ENCODE data around the gene PALM2AKAP2. TPM values are rescaled to one million over a fixed set of nuclear protein-coding genes. Genes with fewer than 3 reads are reported as not detected.

The PALM2AKAP2 gene
- total RNA-seq, 1 donor from 2014 or later: 10.1 TPM

DNA sequence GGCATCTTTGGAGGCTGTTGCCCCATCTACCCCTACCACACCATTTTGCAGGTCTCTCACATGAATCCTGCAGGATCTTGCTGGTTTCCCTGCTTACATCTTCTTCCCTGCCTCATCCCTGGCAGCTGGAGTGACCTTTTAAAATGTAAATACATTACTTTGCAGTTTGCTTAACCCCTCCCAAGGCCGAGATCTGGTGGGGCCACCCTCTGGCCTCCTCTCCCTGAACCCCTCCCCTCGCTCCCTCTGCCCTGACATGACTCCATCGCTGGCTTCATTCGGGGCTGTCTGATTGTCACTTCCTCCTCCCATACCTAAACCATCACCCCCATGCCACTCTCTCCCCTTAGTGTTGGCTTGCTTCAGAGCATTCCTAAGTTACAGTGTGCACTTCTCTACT is 12.6 kb upstream of the PALM2AKAP2 start:
- no peaks in the 10 kb centered on the region for H3K27me3 ChIP-seq (ENCODE audit: control insufficient read depth, insufficient read depth, low read length)
- H3K4me3 ChIP-seq (ENCODE audit: low read depth, low read length): no peak overlapping the region
- no peaks in the 10 kb centered on the region for H3K36me3 ChIP-seq (ENCODE audit: control insufficient read depth, insufficient read depth, low read length)
- DNase-seq (ENCODE audit: low read depth): no peak
- TF ChIP-seq, protein P1, sequence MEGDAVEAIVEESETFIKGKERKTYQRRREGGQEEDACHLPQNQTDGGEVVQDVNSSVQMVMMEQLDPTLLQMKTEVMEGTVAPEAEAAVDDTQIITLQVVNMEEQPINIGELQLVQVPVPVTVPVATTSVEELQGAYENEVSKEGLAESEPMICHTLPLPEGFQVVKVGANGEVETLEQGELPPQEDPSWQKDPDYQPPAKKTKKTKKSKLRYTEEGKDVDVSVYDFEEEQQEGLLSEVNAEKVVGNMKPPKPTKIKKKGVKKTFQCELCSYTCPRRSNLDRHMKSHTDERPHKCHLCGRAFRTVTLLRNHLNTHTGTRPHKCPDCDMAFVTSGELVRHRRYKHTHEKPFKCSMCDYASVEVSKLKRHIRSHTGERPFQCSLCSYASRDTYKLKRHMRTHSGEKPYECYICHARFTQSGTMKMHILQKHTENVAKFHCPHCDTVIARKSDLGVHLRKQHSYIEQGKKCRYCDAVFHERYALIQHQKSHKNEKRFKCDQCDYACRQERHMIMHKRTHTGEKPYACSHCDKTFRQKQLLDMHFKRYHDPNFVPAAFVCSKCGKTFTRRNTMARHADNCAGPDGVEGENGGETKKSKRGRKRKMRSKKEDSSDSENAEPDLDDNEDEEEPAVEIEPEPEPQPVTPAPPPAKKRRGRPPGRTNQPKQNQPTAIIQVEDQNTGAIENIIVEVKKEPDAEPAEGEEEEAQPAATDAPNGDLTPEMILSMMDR (IDR thresholded peaks at IDR 0.05; ENCODE audit: insufficient read depth, low read length, poor library complexity, severe bottlenecking): no peak

DNA sequence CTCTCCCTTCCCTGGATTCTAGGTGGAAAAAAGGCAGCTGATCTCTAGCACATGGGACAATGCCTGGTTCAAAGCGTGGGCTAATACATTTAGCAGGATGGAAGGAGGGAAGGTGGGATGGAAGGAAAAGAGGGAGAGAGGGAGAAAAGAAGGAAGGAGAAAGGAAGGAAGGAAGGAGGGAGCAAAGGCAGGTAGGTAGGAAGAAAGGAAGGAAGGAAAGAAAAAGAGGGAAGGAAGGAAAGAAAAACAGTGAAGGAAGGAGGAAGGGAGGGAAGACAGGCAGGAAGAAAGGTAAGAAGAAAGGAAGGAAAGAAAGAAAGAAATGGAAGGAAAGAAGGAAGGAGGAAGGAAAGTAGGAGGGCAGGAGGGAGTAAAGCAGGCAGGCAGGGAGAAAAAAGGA is 12.2 kb upstream of the PALM2AKAP2 start:
- Histone ChIP-seq H3K27me3 (ENCODE audit: control insufficient read depth, insufficient read depth, low read length) (no peaks in the 10 kb centered on the region), H3K4me3 (ENCODE audit: low read depth, low read length) (no peak overlapping the region), H3K36me3 (ENCODE audit: control insufficient read depth, insufficient read depth, low read length) (no peaks in the 10 kb centered on the region)
- DNase-seq (ENCODE audit: low read depth): no peak
- TF ChIP-seq, protein P1 (IDR thresholded peaks at IDR 0.05; ENCODE audit: insufficient read depth, low read length, poor library complexity, severe bottlenecking): no peak

DNA sequence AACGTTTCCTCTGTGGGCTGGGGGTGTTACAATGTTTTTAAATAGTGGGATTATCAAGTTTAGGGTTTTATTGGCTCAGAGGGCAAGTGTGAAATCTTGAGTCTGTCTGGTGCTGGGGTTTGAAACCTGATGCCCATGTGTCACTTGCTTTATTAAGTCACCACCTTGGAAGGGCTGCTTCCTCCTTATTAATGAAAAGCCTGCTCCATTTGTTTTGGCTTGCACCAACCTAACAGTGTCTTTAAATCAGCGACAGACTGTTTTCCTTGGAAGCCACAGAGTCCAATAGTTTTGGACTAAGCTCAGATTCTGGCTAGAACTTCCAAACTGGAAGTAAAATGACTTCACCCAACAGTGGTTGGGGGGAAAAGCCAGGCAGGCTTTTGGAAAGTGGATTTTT is 10.7 kb upstream of the PALM2AKAP2 start:
- Histone ChIP-seq H3K36me3 (ENCODE audit: control insufficient read depth, insufficient read depth, low read length) (no peaks in the 10 kb centered on the region), H3K4me3 (ENCODE audit: low read depth, low read length) (no peak overlapping the region), H3K27me3 (ENCODE audit: control insufficient read depth, insufficient read depth, low read length) (no peaks in the 10 kb centered on the region)
- no peak for DNase-seq (ENCODE audit: low read depth)
- TF ChIP-seq, protein P1 (IDR thresholded peaks at IDR 0.05; ENCODE audit: insufficient read depth, low read length, poor library complexity, severe bottlenecking): no peak

DNA sequence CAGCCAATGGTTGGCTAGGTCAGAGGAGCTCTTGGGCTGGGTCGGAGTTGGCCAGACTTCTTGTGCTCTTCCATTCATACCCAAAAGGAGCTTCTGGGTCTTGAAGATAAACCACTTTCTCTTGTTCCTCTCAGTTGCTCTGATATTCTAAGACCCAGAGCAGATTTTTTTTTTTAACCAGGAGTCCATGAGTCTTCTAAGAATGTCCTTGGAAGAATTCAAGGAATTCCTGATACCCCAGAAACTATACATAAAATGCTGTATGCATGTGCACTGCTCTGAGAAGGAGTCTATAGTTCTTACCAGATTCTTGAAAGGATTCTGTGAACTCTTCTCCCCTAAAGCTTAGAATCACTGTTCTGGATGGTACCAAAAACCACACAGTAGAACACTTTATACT is 9.9 kb upstream of the PALM2AKAP2 start:
- no peaks in the 10 kb centered on the region for H3K27me3 ChIP-seq (ENCODE audit: control insufficient read depth, insufficient read depth, low read length)
- no peaks in the 10 kb centered on the region for H3K36me3 ChIP-seq (ENCODE audit: control insufficient read depth, insufficient read depth, low read length)
- DNase-seq (ENCODE audit: low read depth): no peak
- H3K4me3 ChIP-seq (ENCODE audit: low read depth, low read length): no peak overlapping the region
- TF ChIP-seq, protein P1 (IDR thresholded peaks at IDR 0.05; ENCODE audit: insufficient read depth, low read length, poor library complexity, severe bottlenecking): no peak

DNA sequence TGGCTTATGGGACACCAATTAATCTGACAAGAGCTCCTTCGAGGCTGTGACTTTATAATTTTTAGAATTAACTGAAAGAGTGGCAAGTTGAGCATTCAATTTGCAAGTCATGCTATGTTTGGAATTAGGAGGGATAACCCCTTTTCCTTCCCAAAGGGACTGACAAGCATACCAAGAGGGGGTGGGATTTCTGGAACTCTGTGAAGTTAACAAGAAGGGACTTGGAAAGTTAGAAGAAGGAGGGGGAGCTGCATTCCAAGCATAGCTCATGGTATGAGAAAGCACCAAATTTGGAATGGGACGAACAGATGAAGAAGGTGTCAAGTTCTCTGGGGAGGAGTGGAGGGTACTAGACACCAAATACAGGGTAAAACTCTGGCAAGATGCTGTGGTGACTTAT is 8.9 kb upstream of the PALM2AKAP2 start:
- peak; percentile 57 for DNase-seq (ENCODE audit: low read depth)
- Histone ChIP-seq H3K27me3 (ENCODE audit: control insufficient read depth, insufficient read depth, low read length) (no peaks in the 10 kb centered on the region), H3K36me3 (ENCODE audit: control insufficient read depth, insufficient read depth, low read length) (no peaks in the 10 kb centered on the region), H3K4me3 (ENCODE audit: low read depth, low read length) (no peak overlapping the region)
- TF ChIP-seq, protein P1 (IDR thresholded peaks at IDR 0.05; ENCODE audit: insufficient read depth, low read length, poor library complexity, severe bottlenecking): no peak

DNA sequence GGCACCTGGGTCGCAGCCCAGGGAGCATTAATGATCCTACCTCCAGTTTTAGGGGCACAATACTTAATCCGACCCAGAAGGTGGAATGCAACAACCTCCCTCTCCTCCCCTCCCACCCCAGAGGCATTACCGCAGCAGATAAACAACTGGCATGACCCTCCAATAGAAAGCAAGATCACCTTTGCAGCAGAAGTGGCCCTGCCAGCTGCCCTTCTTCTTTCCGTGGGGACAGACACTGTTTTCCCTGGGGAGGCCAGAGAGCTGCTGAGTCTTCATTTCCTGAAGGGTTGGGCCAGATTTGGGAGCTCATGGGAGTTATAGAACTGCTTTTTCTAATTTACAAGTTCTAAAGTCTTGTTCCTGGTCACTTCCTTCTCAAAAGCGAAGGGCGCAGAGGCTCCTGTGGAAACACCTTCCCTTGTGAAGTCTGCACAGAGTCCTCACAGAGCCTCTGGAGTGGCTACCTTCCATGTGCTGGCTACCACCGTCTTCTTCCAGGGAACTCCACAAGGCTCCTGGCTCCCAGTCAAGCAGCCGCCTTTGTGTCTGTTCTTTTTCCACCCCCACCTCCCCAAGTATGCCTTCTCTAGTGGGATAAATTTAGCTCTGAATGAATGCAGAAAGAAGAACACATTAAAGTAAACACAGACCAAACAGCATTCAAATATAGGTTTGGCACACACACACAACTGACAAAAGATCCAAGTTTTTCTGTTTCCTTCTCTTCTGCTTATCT is 8.0 kb upstream of the PALM2AKAP2 start:
- no peaks in the 10 kb centered on the region for H3K27me3 ChIP-seq (ENCODE audit: control insufficient read depth, insufficient read depth, low read length)
- H3K4me3 ChIP-seq (ENCODE audit: low read depth, low read length): no peak overlapping the region
- TF ChIP-seq, protein P1 (IDR thresholded peaks at IDR 0.05; ENCODE audit: insufficient read depth, low read length, poor library complexity, severe bottlenecking): no peak
- DNase-seq (ENCODE audit: low read depth): no peak
- H3K36me3 ChIP-seq (ENCODE audit: control insufficient read depth, insufficient read depth, low read length): no peaks in the 10 kb centered on the region
